ENCODE data around the gene RFPL2. TPM values are rescaled to one million over a fixed set of nuclear protein-coding genes. Genes with fewer than 3 reads are reported as not detected.

RFPL2 gene
- total RNA-seq, 1 experiment from 2014 or later: not detected

- ChIA-PET POLR2A (ENCODE audit: unreplicated experiment) (no interaction called here), CTCF (no interaction called here)
- Histone ChIP-seq H3K36me3 (ENCODE audit: low read depth) (no peaks in the 10 kb centered on the region), H4K20me1 (ENCODE audit: insufficient read depth) (no peaks in the 10 kb centered on the region), H3F3A (ENCODE audit: insufficient read depth, low read depth) (no peaks in the 10 kb centered on the region), H3K4me1 (replicated peaks; ENCODE audit: insufficient read depth) (no peaks in the 10 kb centered on the region), H3K27me3 (ENCODE audit: insufficient read depth, low read depth) (peaks cover 86% of the 10 kb centered on the region), H3K9me2 (ENCODE audit: insufficient read depth) (no peaks in the 10 kb centered on the region), H3K9me3 (ENCODE audit: insufficient read depth, low read depth) (no peaks in the 10 kb centered on the region), H3K4me2 (no peak overlapping the region), H3K4me3 (no peak overlapping the region), H2AFZ (no peak overlapping the region), H3K27ac (no peak overlapping the region), H3K79me2 (ENCODE audit: low read depth) (no peaks in the 10 kb centered on the region)
- no peak for DNase-seq
- no TSS peak for BruUV-seq (replicated peaks)
- TF ChIP-seq CTCF (conservative IDR thresholded peaks at IDR 0.05): no peak
- no peak for TF ChIP-seq EZH2 (IDR thresholded peaks at IDR 0.05; ENCODE audit: low read depth)
- intact Hi-C loops (cut with micrococcal nuclease; ENCODE audit: unreplicated experiment): no loop called here
These were observed 18.1 kb upstream of the RFPL2 start for GRCh38 chr22:32222991-32223390.

- no peak overlapping the region for H3K4me3 ChIP-seq
- H3K27me3 ChIP-seq (ENCODE audit: insufficient read depth, low read depth): peaks cover 81% of the 10 kb centered on the region
- no peaks in the 10 kb centered on the region for H3K9me3 ChIP-seq (ENCODE audit: insufficient read depth, low read depth)
- no peaks in the 10 kb centered on the region for H3K36me3 ChIP-seq (ENCODE audit: low read depth)
- no peak for DNase-seq
- no peak overlapping the region for H3K27ac ChIP-seq
- no peaks in the 10 kb centered on the region for H3K4me1 ChIP-seq (replicated peaks; ENCODE audit: insufficient read depth)
- no peaks in the 10 kb centered on the region for H3K9me2 ChIP-seq (ENCODE audit: insufficient read depth)
- H3K4me2 ChIP-seq: no peak overlapping the region
- ChIA-PET POLR2A (ENCODE audit: unreplicated experiment) (no interaction called here), CTCF (no interaction called here)
- intact Hi-C loops (cut with micrococcal nuclease; ENCODE audit: unreplicated experiment): no loop called here
- no peaks in the 10 kb centered on the region for H3F3A ChIP-seq (ENCODE audit: insufficient read depth, low read depth)
- H4K20me1 ChIP-seq (ENCODE audit: insufficient read depth): no peaks in the 10 kb centered on the region
- no peak overlapping the region for H2AFZ ChIP-seq
- H3K79me2 ChIP-seq (ENCODE audit: low read depth): no peaks in the 10 kb centered on the region
- BruUV-seq (replicated peaks): no TSS peak
- TF ChIP-seq EZH2 (IDR thresholded peaks at IDR 0.05; ENCODE audit: low read depth) (no peak), CTCF (conservative IDR thresholded peaks at IDR 0.05) (no peak)
These were observed 14.2 kb upstream of the RFPL2 start for GRCh38 chr22:32219026-32219425.

- Histone ChIP-seq H3K79me2 (ENCODE audit: low read depth) (no peaks in the 10 kb centered on the region), H4K20me1 (ENCODE audit: insufficient read depth) (no peaks in the 10 kb centered on the region), H3K4me2 (no peak overlapping the region), H3K36me3 (ENCODE audit: low read depth) (no peaks in the 10 kb centered on the region), H3K27me3 (ENCODE audit: insufficient read depth, low read depth) (peaks cover 78% of the 10 kb centered on the region), H2AFZ (no peak overlapping the region), H3K9me2 (ENCODE audit: insufficient read depth) (no peaks in the 10 kb centered on the region), H3K9me3 (ENCODE audit: insufficient read depth, low read depth) (no peaks in the 10 kb centered on the region), H3K27ac (no peak overlapping the region), H3K4me1 (replicated peaks; ENCODE audit: insufficient read depth) (no peaks in the 10 kb centered on the region), H3F3A (ENCODE audit: insufficient read depth, low read depth) (no peaks in the 10 kb centered on the region), H3K4me3 (no peak overlapping the region)
- ChIA-PET CTCF (no interaction called here), POLR2A (ENCODE audit: unreplicated experiment) (no interaction called here)
- intact Hi-C loops (cut with micrococcal nuclease; ENCODE audit: unreplicated experiment): no loop called here
- BruUV-seq (replicated peaks): no TSS peak
- no peak for TF ChIP-seq EZH2 (IDR thresholded peaks at IDR 0.05; ENCODE audit: low read depth)
- TF ChIP-seq CTCF (conservative IDR thresholded peaks at IDR 0.05): no peak
- DNase-seq: no peak
These were observed 13.6 kb upstream of the RFPL2 start for GRCh38 chr22:32218470-32218869.

Data from PC-9 (cell line).